GM21737 (cell line): ENCODE data around the gene COL23A1.

Experiments used
- ATAC-seq: cut with Tn5 transposase; IDR thresholded peaks from one replicate; pipeline ENCODE4 v1.9.1; 2021; ENCODE audit warnings: mild to moderate bottlenecking, moderate library complexity; ENCODE audit not compliant: unreplicated experiment

Gene COL23A1

DNA sequence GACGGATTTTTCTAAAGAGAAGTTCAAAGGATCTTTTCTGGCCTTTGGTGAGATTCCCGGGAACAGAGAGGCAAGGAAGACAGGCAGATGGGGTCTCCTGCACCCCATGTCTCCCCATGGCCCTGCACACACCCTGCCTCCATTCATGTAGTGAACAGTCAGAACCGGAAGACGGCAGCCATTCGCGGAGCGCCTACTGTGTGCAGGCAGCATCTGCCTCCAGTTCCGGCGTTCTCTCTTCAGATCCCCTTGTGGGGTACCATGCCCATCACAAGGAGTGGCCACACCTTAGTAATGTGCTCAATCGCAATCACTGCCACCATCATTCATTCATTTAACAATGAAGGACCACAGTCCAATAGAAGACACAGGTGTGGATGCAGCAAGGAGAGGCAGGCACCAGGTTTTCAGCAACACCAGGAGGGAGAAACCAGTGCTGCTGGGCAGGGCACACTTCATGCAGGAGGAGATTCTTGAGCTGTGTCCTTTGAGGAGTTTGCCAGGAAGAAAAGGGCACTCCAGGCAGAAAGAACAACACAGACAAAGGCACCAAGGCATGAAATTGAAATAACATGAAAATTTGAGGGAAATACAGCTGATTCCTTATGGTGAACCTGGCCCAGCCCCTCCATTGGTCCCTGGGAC, 186.1 kb downstream of the COL23A1 start:
- no peak for ATAC-seq

DNA sequence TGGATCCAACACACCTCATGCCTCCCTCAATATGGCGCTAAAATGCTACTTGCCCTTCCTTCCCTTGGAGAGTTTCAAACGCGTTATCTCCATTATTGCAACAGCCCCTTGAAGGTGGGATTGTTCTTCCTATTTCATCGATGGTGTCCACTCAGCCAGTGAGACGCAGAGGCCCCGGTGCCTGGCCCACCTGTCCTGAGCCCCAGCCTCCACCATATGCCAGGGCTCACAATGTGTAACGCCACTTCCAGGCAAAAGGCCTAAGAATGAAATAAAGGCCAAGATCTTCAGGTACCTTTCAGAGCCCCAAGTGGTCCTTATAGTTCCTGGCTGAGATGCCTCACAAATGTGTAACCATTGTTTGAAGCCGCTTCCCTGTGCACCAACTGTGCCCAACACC, 186.8 kb downstream of the COL23A1 start:
- ATAC-seq: no peak

DNA sequence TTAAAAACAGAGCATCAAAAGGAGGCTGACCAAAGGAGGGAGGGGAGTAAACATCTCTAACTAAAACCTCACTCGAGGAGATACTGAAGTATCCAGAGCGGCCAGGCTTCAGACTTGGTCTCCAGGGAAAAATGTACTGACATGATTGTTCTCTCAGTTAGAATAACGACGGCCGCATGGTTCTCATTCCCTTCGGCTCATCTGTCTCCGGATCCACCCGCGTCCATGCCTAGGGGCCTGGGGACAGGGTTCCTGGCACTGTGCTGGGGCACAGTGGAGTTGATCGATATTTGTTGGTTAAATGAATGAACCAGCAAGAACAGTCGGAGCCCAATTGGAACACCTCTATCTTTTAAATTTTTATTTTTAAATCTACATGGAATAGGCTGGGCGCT, 190.5 kb downstream of the COL23A1 start:
- ATAC-seq: no peak

DNA sequence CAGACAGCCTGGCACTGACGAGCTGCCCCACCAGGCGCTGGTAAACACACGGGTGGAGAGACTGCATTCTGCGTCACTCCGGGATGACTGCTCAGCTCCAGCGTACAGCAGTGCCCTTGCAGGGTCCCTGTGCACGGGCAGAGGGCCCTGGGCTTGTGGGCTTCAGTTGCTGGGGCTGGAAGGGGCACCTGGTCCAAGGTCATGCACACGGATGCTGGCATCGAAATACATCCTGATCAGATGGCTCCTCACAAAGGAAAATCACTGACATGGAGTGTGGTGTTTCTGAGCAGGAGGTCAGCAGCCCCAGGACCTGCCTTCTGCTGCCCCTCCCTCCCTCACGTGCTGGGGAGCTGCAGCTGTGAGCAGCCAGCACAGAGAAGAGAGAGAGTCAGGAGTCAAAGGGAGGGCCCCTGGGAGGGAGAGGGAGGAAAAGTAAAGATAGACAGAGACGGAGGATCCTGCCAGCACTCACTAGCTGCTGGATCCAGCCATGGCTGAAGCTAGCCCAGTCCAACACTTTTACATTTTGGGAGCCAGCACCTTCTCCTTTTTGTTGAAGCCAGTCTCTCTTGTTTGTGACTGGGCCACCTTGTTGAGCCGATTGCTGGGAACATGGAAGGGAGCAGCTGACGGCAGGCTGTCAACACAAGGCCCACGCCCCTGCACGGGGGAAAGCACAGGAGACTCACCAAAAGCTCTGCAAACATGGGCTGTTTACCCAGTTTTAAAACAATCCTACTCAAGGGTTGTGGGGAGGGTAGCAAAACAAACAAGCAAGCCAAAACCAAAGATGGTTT, 191.1 kb downstream of the COL23A1 start:
- no peak for ATAC-seq

DNA sequence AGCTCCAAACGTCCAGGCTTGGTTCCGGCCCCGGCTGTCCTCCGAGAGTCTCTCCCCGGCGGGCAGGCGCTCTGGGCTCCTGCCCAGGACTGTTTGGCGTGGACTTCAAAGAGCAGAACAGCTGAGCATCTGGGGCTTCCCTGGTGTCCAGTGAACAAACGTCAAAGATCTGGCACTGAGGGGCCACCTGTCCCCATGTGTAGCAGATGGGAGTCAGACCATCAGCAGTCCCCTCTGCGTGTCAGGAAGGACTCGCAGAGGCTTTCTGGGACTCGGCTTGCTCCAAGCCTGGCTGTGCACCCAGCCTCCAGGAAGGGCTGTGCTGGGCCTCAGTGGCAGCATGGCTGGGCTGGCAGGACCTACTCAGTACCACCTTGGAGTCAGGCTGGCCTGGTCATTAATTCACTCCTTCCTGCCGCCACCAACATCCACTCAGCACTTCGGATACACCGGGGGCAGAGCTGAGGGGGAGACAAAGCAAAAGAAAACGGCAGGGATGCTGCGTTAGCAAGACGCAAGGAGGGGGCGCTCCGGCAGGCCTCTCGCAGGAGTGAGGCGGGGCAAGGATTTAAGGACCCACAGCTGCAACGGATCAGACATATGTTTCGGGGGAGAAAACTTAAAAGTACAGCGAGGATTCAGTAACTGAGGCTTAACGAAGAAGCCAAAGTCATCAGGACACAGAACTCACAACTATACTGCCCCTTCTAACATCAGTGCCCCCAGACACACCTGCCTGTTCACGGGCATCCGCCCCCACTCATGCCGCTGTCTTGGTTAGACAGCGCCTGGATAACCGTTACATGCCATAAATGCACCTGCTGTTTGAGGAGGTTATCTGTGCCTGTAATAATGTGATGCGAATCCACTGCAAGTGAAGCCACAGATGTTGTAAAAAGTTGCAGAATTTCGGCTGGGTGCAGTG, 193.1 kb downstream of the COL23A1 start:
- ATAC-seq: no peak

DNA sequence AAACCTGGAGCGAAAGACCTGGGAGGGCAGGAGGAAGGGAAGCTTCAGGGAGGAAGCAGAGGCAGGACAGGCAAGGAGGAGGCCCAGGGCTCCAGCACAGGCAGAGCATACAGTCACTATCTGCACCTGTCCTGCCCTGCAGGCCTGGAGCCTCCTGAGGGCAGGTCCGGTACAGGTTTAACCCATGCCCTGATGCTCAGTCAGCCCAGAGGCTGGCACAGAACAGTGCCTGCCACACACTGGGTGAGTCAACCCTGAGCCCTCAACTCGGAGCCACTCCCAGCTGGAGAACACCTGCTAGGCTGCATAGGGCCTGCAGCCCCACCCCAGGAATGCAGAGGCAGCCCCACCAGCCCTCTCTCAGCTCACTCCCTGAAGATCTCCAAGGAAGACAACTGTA, 196.1 kb downstream of the COL23A1 start:
- ATAC-seq: no peak

DNA sequence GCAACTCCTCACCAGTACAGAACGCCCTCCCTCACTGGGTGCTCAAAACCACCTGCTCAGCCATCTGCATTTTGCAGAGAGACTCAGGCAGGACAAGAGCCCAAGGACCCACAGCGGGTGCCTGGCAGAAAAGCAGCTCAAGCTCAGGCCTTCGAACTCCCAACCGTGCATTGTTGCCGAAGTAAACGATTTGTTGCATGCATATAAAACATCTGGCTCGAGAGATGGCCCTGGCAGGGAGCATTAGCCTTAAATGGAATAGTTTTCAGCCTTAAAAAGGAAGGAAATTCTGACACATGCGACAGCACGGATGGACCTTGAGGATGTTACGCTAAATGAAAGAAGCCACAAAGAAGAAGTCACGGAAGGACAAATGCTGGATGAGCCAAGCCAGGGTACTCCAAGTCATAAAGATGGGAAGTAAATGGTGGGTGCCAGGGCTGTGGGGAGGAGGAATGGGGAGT, 197.2 kb downstream of the COL23A1 start:
- ATAC-seq: no peak

DNA sequence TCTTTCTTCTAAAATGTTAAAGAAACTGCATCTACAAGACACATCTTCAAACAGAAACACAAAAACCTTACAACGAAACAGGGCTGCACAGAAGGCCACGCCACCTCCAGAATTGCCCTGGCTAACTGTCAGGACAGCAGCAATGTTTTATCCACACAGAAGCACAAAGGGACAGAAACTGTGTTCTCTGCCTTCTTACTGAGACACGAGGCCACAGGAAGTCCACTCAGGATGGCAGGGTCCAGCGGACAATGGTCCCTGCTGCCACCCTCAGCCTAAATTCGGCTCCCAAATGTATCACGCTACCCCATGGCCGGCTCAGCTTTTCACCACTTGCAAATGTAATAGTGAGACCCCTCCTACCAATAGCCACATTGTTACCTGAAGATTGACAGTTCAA, 197.8 kb downstream of the COL23A1 start:
- ATAC-seq: no peak

DNA sequence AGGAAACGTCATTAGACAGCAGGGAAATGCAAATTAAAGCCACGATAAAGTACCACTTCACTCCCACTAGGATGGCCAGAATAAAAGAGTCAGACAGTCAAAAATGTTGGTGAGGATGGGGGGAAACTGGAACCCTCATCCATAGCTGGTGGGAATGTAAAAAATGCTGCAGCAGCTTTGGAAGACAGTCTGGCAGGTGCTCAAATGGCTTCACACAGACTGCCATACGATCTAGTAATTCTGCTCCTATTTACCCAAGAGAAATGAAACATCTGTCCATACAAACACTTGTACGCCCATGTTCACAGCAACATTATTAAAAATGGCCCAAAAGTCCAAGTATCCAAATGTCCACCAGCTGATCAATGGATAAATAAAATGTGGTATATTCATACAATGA, 198.7 kb downstream of the COL23A1 start:
- ATAC-seq: no peak

DNA sequence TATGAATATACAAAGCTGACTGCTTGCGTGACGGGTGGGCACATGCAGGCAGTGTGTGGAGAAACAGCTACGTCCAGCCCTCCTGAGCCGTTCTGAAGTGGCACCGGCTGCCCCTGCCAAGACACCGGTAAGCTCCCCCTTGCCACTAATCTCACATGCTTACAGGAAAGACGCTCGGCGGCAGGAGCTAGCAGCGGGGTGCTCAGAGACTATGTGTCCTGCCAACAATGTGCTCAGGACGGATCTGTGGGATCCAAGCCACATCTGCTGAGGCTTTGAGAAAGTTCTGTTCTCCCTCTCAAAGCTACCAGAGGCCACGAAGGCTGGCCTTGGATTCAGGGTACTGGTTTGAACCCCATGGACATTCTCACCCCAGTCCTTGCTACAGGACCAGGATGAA, 200.4 kb downstream of the COL23A1 start:
- ATAC-seq: no peak

DNA sequence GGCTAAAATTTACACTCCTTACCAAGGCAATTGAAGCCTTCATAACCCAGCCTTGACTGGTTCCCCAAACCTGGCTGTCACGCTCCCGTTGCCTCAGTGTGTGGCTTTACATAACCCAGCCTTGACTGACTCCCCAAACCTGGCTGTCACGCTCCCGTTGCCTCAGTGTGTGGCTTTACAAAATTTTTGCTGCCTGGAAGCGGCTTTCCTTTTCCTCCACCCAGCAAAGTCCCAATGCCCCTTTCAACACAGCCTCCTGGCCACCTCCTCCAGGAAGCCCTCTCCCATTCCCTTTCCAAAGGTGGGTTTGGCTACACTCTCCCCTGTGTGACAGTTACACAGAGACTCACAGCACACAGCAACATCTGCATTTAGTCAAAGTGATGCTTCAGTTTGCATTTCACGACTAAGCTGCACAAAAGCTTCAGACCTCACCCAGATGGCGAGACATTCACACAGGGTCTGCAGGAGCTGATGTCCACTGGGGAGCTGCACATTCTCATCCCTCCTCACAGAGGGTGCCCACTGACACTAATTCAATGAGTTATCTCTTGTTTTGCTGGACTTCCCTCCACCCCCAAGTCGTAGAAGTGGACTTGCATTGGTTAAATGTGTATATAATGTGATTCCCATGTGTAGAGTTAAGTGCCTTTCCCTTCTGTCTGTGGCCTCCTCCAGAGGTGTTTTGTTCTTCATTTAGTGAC, 201.0 kb downstream of the COL23A1 start:
- ATAC-seq: no peak

DNA sequence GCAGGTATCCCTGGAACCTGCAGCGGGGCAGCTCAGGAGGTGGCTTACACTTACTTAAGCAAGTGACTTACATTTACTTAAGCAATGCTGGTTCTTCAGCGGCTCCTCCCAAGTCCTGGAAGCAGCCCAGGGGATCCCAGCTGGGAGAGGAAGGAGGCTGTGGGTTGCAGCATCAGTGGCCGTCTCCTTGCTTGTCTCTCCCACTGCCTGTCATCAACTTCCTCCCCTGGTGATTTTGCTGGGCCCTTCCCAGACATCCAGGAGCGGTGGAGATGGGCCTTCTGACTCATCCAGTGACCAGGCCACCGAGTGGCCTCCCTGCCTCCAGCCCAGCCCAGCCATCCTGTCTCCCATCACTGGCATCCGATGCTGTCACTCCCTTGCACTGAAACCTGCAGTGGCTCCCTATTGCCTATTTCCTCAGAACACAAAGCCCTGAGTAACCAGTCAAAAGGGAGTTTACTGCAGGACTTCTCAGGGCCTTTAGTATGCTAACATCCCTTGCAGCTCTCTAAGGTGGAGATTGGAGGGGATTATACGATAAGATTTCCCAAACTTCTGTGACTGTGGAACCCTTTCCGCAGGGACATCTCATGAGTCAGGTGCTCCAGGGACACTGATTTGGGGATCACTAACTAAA, 201.7 kb downstream of the COL23A1 start:
- ATAC-seq: no peak

DNA sequence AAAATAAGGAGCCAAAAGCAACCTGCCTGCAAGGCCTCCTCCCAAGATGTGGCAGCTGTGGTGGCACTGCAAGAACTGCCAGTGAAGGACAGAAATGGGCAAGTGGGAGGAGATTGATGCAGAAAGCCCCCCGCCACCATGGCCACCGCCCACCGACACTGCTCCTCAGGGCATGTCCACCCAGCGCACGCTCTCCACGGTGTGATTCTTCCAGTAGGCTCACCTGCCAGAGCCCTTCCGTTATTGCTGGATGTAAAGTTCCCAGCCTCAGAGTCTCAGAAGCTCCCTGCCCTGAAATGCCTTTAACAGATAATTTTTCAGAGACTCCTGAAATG, 202.4 kb downstream of the COL23A1 start:
- no peak for ATAC-seq

DNA sequence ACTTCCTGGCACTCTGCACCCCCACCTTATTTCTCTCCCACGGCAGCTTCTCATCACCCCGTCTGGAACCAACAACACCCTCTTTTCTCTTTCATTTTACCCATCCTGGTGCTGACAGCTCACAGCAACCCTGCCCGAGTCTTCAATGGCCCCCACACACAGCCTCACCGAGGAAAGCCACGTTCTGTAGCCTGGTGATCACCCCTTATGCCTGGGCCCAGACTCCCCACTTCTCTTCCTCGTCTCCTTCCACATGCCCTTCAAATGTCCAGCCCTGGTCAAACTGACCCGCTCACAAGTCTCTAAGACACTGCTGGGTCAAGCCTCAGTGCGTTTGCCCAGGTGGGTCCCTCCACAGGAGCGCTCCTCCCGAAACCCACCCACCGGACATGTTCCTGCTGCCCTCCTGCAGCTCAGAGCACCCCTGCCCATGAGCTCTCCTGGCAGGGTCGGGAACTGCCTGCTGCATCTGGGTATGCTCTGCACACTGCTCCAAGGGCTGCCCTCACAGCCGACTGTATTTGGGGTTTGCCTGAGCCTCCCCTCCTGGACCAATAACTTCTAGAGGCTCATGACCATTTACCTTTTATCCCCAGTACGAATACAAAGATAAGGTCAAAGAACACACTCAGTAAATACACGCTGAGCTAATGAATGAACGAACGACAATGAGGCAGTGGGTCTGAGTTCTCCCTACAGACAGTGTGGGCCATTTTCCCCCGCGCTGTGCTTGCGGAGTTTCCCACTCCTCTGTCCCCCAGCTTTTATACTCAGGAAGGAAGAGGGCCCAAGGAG, 202.9 kb downstream of the COL23A1 start:
- ATAC-seq: no peak

DNA sequence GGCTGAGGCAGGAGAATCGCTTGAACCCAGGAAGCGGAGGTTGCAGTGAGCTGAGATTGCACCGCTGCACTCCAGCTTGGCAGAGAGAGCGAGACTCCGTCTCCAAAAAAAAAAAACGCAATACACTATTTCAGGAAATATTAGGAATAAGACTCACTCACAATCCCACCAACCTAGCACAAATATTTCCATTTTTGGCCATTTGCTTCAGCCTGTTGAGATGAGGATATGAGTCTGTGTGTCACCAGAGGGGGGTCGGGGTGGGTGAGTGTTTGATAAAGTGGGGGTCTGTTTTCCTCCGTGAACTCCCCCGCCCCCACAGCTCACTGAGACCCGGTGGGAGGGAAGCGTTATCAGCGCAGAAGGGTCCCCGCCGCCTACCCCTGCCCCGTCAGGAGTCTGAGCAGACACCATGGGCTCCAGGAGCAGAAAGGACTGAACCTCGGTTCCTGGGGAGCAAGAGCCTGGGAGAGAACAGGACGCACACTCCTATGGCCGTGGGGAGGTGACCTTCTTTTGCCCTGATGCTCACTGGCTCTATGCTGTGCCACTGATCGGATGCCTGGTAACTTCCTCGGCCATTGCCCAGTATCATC, 203.8 kb downstream of the COL23A1 start:
- no peak for ATAC-seq

DNA sequence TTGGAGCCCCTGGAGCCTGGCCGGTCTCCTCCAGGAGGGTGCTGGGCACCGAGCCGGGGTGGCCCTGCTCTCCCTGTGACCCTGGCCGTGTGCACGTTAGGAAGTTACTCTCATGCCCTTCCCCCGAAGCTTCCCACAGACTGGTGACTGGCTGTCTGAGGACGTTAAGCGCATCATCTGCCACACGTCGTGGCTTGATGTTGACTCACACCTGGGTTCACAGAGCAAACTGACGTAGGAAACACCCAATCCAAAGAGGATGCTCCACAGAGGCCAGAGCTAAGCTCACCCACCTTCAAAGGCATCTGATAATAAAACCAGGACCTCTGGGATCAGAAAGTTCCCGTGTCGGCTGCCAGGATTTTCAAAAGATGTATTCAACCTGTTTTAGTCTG, 204.7 kb downstream of the COL23A1 start:
- ATAC-seq: no peak

DNA sequence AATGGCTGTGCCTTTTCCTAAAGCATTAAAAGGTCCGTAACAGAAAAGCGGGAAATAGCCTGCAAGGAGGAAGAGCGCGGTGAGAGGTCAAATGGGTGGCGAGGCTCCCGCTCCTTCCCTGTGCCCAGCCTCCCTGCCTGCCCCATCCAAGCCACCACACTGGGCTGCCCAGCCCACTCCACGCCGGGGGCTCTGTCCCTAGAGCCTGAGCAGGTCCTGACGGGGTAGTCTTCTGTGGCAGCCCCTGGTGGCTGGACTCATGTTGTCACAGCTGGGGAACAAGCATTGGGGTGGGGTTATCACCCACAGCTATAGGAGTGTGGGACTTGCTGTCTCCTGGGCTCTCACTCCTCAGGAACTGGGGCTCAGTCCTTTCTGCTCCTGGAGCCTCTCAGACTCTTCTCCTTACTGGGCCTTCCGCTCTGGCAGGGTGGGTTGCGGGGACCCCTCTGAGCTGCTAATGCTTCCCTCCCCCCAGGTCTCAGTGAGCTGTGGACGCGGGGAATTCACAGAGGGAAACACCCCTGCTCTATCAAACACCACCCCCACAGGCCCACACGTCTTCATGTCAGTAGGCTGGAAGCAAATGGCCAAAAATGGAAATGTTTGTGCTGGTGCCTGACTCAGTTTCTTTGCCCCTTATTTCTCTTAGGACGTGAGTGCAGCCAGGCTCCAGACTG, 205.2 kb downstream of the COL23A1 start:
- ATAC-seq: no peak

DNA sequence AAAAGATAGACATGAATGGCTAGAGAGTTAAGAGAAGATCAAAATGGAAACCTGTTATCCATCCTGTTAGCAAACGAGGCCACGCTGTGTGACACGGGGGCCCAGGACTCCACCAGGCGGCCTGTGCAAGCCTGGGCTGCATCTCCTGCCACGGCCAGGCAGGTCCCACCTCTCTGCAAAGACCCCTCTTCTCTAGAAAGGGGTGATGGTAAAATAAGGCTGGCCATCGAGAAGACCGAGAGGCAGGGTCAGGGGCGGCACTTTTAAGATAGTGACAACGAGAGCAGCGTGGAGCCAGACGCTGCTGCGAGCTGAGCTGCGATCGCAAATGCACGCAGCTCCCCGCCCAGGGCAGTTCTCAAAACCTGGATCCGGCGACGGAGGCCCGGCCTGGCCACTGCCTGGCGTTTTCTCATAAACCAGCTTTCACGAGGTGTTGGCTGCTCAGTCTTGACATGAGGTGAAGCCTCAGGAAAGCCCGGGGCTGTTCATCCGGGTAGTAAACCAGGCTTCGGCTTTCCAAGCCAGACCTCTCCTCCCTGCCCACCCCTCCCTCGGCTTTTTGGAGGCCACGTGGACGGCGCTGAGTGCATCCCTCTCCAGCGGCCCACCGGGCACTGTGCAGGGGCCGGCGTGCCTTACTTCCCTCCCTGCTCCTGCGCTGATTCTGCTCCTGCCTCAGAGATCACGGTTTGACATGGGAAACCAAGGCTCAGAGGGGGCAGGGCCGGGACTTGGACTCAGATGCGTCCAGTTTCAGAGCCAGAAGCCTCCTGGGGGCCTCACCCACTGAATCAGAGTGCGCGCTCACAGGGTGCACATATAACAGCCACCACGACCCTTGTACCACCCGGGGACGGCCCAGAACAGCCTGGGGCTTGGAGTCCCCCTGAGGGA, 206.0 kb downstream of the COL23A1 start:
- no peak for ATAC-seq
